ENCODE results near the gene MPV17L2.

MPV17L2 gene

DNA sequence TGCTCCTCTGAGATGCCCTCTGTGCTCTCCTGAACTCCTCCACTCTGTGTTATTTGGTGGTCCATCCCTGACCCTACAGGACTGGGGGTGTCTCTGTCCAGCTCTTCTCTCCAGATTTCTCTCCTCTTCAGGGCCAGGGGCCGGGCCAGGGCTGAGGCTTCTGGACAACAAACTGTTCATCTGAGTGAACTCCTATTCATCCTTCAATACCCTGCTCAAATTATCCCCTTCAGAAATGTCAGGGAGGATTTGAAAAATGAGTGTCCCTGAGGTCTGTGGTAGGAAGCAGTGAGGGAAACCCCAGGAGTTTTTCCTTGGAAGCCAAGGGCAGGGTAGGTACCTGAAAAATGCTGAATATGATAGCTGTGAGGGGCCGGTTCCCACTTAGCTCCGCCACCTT lies 25.6 kb downstream of the MPV17L2 start:
- no peak overlapping the region for H3K9ac ChIP-seq (ENCODE audit: low read depth, low read length, poor library complexity, severe bottlenecking)
- no peaks in the 10 kb centered on the region for H3K79me2 ChIP-seq (ENCODE audit: insufficient read depth, low read length)
- no peaks in the 10 kb centered on the region for H4K20me1 ChIP-seq (ENCODE audit: insufficient read depth, low read length, poor library complexity, severe bottlenecking)
- H3K27me3 ChIP-seq (ENCODE audit: insufficient read depth, low read length, poor library complexity, severe bottlenecking), result no peaks in the 10 kb centered on the region
- no peak overlapping the region for H3K4me3 ChIP-seq (ENCODE audit: low read length, poor library complexity, severe bottlenecking)
- no peaks in the 10 kb centered on the region for H3K9me3 ChIP-seq (ENCODE audit: insufficient read depth, low read depth, low read length)
- no peak overlapping the region for H2AFZ ChIP-seq (ENCODE audit: low read length)
- no peaks in the 10 kb centered on the region for H3K9me2 ChIP-seq (replicated peaks; ENCODE audit: low read depth, low read length)
- no peaks in the 10 kb centered on the region for H3K4me1 ChIP-seq (ENCODE audit: insufficient read depth, low read length, poor library complexity, severe bottlenecking)
- TF ChIP-seq EZH2phosphoT487 (IDR thresholded peaks at IDR 0.05; ENCODE audit: borderline replicate concordance) (no peak), CTCF (conservative IDR thresholded peaks at IDR 0.05; ENCODE audit: low read length) (no peak)
- no peaks in the 10 kb centered on the region for H3K36me3 ChIP-seq (ENCODE audit: insufficient read depth, low read length)
- no peak overlapping the region for H3K4me2 ChIP-seq (ENCODE audit: low read depth, low read length, poor library complexity, severe bottlenecking)
- H3F3A ChIP-seq (ENCODE audit: low read depth), result no peaks in the 10 kb centered on the region

GRCh38 chr19:18219911-18220631 lies 27.1 kb downstream of the MPV17L2 start:
- H3K4me1 ChIP-seq (ENCODE audit: insufficient read depth, low read length, poor library complexity, severe bottlenecking), result no peaks in the 10 kb centered on the region
- no peak overlapping the region for H3K4me3 ChIP-seq (ENCODE audit: low read length, poor library complexity, severe bottlenecking)
- no peaks in the 10 kb centered on the region for H4K20me1 ChIP-seq (ENCODE audit: insufficient read depth, low read length, poor library complexity, severe bottlenecking)
- TF ChIP-seq CTCF (conservative IDR thresholded peaks at IDR 0.05; ENCODE audit: low read length) (no peak), EZH2phosphoT487 (IDR thresholded peaks at IDR 0.05; ENCODE audit: borderline replicate concordance) (no peak)
- no peaks in the 10 kb centered on the region for H3F3A ChIP-seq (ENCODE audit: low read depth)
- no peaks in the 10 kb centered on the region for H3K9me3 ChIP-seq (ENCODE audit: insufficient read depth, low read depth, low read length)
- no peak overlapping the region for H3K4me2 ChIP-seq (ENCODE audit: low read depth, low read length, poor library complexity, severe bottlenecking)
- no peaks in the 10 kb centered on the region for H3K79me2 ChIP-seq (ENCODE audit: insufficient read depth, low read length)
- no peak overlapping the region for H2AFZ ChIP-seq (ENCODE audit: low read length)
- H3K27me3 ChIP-seq (ENCODE audit: insufficient read depth, low read length, poor library complexity, severe bottlenecking), result no peaks in the 10 kb centered on the region
- no peaks in the 10 kb centered on the region for H3K9me2 ChIP-seq (replicated peaks; ENCODE audit: low read depth, low read length)
- H3K36me3 ChIP-seq (ENCODE audit: insufficient read depth, low read length), result no peaks in the 10 kb centered on the region
- no peak overlapping the region for H3K9ac ChIP-seq (ENCODE audit: low read depth, low read length, poor library complexity, severe bottlenecking)

- H3K9me3 ChIP-seq (ENCODE audit: insufficient read depth, low read depth, low read length), result no peaks in the 10 kb centered on the region
- no peak overlapping the region for H3K9ac ChIP-seq (ENCODE audit: low read depth, low read length, poor library complexity, severe bottlenecking)
- H3K36me3 ChIP-seq (ENCODE audit: insufficient read depth, low read length), result no peaks in the 10 kb centered on the region
- H3K4me3 ChIP-seq (ENCODE audit: low read length, poor library complexity, severe bottlenecking), result no peak overlapping the region
- no peaks in the 10 kb centered on the region for H3K27me3 ChIP-seq (ENCODE audit: insufficient read depth, low read length, poor library complexity, severe bottlenecking)
- no peaks in the 10 kb centered on the region for H3K9me2 ChIP-seq (replicated peaks; ENCODE audit: low read depth, low read length)
- H2AFZ ChIP-seq (ENCODE audit: low read length), result no peak overlapping the region
- TF ChIP-seq EZH2phosphoT487 (IDR thresholded peaks at IDR 0.05; ENCODE audit: borderline replicate concordance), result no peak
- no peak for TF ChIP-seq CTCF (conservative IDR thresholded peaks at IDR 0.05; ENCODE audit: low read length)
- no peaks in the 10 kb centered on the region for H3K79me2 ChIP-seq (ENCODE audit: insufficient read depth, low read length)
- H3F3A ChIP-seq (ENCODE audit: low read depth), result no peaks in the 10 kb centered on the region
- H3K4me2 ChIP-seq (ENCODE audit: low read depth, low read length, poor library complexity, severe bottlenecking), result no peak overlapping the region
- H3K4me1 ChIP-seq (ENCODE audit: insufficient read depth, low read length, poor library complexity, severe bottlenecking), result no peaks in the 10 kb centered on the region
- no peaks in the 10 kb centered on the region for H4K20me1 ChIP-seq (ENCODE audit: insufficient read depth, low read length, poor library complexity, severe bottlenecking)
Observed at GRCh38 chr19:18220632-18221275, 27.7 kb downstream of the MPV17L2 start.

All from Loucy (cell line).